H1 (cell line): ENCODE measurements around the gene PLCH2. TPM values are rescaled to one million over a fixed set of nuclear protein-coding genes. Genes with fewer than 3 reads are reported as not detected.

Experiments
- CTCF ChIA-PET: fragments of 300-600 bp; sonication (Branson Sonifier 250); formaldehyde crosslinking; loops from one replicate; lab custom pipeline; 2021; ENCODE audit not compliant: partially characterized antibody; lab: Charles Lee
- POLR2A ChIA-PET: fragments of 300-600 bp; sonication (Branson Sonifier 250); formaldehyde crosslinking; loops from one replicate; lab custom pipeline; 2021; ENCODE audit warnings: inconsistent platforms; ENCODE audit not compliant: partially characterized antibody; lab: Charles Lee
- DNase-seq, 2 experiments: peaks; one replicate each; pipeline versions ENCODE4 v3.0.0 to v3.0.0-alpha.2; 2010 to 2022; ENCODE audit warnings: low spot score in 2 of 2, low read depth in 1 of 2, mixed read lengths in 1 of 2
- FAIRE-seq: peaks from 2 replicates; lab custom pipeline; 2011; peaks lifted over from hg19 to GRCh38; lab: Jason Lieb, UNC
- H2AFZ ChIP-seq: 2 replicates; pipeline ENCODE4 v1.8.1; 2012; ENCODE audit warnings: low read length, inconsistent platforms
- H2AK5ac ChIP-seq: 2 replicates; pipeline ENCODE4 v1.6.1; 2013; ENCODE audit warnings: low read depth, low read length
- H2BK120ac ChIP-seq: replicated peaks from 2 replicates; pipeline ENCODE3; 2013; ENCODE audit warnings: low read depth, low read length, inconsistent platforms
- H2BK12ac ChIP-seq: 2 replicates; pipeline ENCODE4 v1.6.1; 2013; ENCODE audit warnings: low read depth, low read length
- H2BK15ac ChIP-seq: 2 replicates; pipeline ENCODE4 v1.6.1; 2013; ENCODE audit warnings: low read length
- H2BK20ac ChIP-seq: 2 replicates; pipeline ENCODE4 v1.6.1; 2013; ENCODE audit warnings: low read length
- H2BK5ac ChIP-seq: 2 replicates; pipeline ENCODE4 v1.6.1; 2013; ENCODE audit warnings: low read depth, low read length
- H3K14ac ChIP-seq: 2 replicates; pipeline ENCODE4 v1.6.1; 2013; ENCODE audit warnings: inconsistent platforms; ENCODE audit not compliant: insufficient read length
- H3K18ac ChIP-seq: 2 replicates; pipeline ENCODE4 v1.6.1; 2013; ENCODE audit warnings: low read length; ENCODE audit errors: extremely low read depth
- H3K23ac ChIP-seq: 2 replicates; pipeline ENCODE4 v1.6.1; 2013; ENCODE audit warnings: inconsistent platforms; ENCODE audit not compliant: insufficient read length
- H3K23me2 ChIP-seq: 2 replicates; pipeline ENCODE4 v1.6.1; 2013; ENCODE audit warnings: low read depth, low read length
- H3K27ac ChIP-seq: 2 replicates; pipeline ENCODE4 v1.6.1; 2011; ENCODE audit warnings: low read depth, low read length, inconsistent platforms
- H3K27me3 ChIP-seq, 4 experiments: replicated peaks in 1 of 4; 1 replicate in 1 of 4; 2 replicates in 3 of 4; pipeline versions ENCODE4 v1.6.1 to v1.8.1; 2011 to 2013; ENCODE audit warnings: low read length in 3 of 4, mild to moderate bottlenecking in 3 of 4, inconsistent platforms in 2 of 4, mixed read lengths in 2 of 4, moderate library complexity in 1 of 4; ENCODE audit not compliant: control insufficient read depth in 3 of 4, insufficient read depth in 3 of 4; ENCODE audit errors: extremely low read depth in 1 of 4
- H3K36me3 ChIP-seq, 4 experiments: 2 replicates each; pipeline versions ENCODE4 v1.6.1 to v1.8.1; 2011 to 2013; ENCODE audit warnings: mild to moderate bottlenecking in 4 of 4, low read length in 3 of 4, moderate library complexity in 2 of 4, control low read depth in 1 of 4, inconsistent platforms in 1 of 4; ENCODE audit not compliant: insufficient read depth in 4 of 4, control insufficient read depth in 2 of 4
- H3K4ac ChIP-seq: replicated peaks from 2 replicates; pipeline ENCODE3; 2013; ENCODE audit warnings: low read length, low read depth, mixed read lengths, inconsistent platforms; ENCODE audit not compliant: insufficient read length
- H3K4me1 ChIP-seq, 4 experiments: replicated peaks in 1 of 4; 1 replicate in 1 of 4; 2 replicates in 3 of 4; pipeline versions ENCODE4 v1.6.1 to v1.8.1; 2011 to 2013; ENCODE audit warnings: low read length in 3 of 4, inconsistent platforms in 2 of 4, mixed read lengths in 1 of 4; ENCODE audit not compliant: insufficient read depth in 4 of 4, control insufficient read depth in 3 of 4
- H3K4me2 ChIP-seq, 2 experiments: 2 replicates each; pipeline versions ENCODE4 v1.6.1 to v1.8.1; 2011 to 2013; ENCODE audit warnings: low read depth in 2 of 2, low read length in 2 of 2, control low read depth in 1 of 2, inconsistent platforms in 1 of 2, mild to moderate bottlenecking in 1 of 2; ENCODE audit not compliant: insufficient read depth in 1 of 2
- H3K4me3 ChIP-seq, 4 experiments: fragments of 200-600, 300-600 bp in 1 of 4; sonication (generic), shearing (Covaris generic), sonication (Bioruptor Twin) in 1 of 4; 2 replicates each; pipeline versions ENCODE4 v1.5.1 to v1.8.1; 2011 to 2016; ENCODE audit warnings: low read length in 4 of 4, low read depth in 3 of 4, control low read depth in 2 of 4, inconsistent platforms in 2 of 4, mild to moderate bottlenecking in 2 of 4, mixed read lengths in 1 of 4, moderate library complexity in 1 of 4; ENCODE audit not compliant: insufficient read depth in 2 of 4; ENCODE audit errors: extremely low read depth in 1 of 4
- H3K56ac ChIP-seq: replicated peaks from 2 replicates; pipeline ENCODE3; 2013; ENCODE audit warnings: low read depth, mild to moderate bottlenecking, mixed read lengths, low read length, inconsistent platforms; ENCODE audit not compliant: insufficient read length
- H3K79me1 ChIP-seq: 2 replicates; pipeline ENCODE4 v1.6.1; 2013; ENCODE audit warnings: low read depth, low read length, control low read depth
- H3K79me2 ChIP-seq, 2 experiments: 2 replicates each; pipeline versions ENCODE4 v1.6.1 to v1.8.1; 2012 to 2013; ENCODE audit warnings: low read length in 2 of 2, mild to moderate bottlenecking in 2 of 2, inconsistent platforms in 1 of 2; ENCODE audit not compliant: insufficient read depth in 2 of 2, control insufficient read depth in 1 of 2
- H3K9ac ChIP-seq, 4 experiments: replicated peaks in 1 of 4; 1 replicate in 1 of 4; 2 replicates in 3 of 4; pipeline versions ENCODE4 v1.6.1 to v1.8.1; 2011 to 2013; ENCODE audit warnings: low read depth in 3 of 4, low read length in 3 of 4, control low read depth in 2 of 4, mild to moderate bottlenecking in 2 of 4, moderate library complexity in 2 of 4, inconsistent platforms in 1 of 4; ENCODE audit errors: extremely low read depth in 1 of 4
- H3K9me3 ChIP-seq, 2 experiments: 2 replicates each; pipeline versions ENCODE4 v1.6.1 to v1.8.1; 2012 to 2013; ENCODE audit warnings: mild to moderate bottlenecking in 2 of 2, moderate library complexity in 2 of 2, control low read depth in 1 of 2, inconsistent platforms in 1 of 2, low read depth in 1 of 2, low read length in 1 of 2, mixed read lengths in 1 of 2; ENCODE audit not compliant: insufficient read depth in 2 of 2
- H4K20me1 ChIP-seq, 2 experiments: replicated peaks in 1 of 2; 2 replicates each; pipeline versions ENCODE3 to v1.8.1; 2011 to 2013; ENCODE audit warnings: inconsistent platforms in 2 of 2, low read length in 2 of 2, mild to moderate bottlenecking in 1 of 2; ENCODE audit not compliant: insufficient read depth in 2 of 2, control insufficient read depth in 1 of 2
- H4K5ac ChIP-seq: 2 replicates; pipeline ENCODE4 v1.6.1; 2013; ENCODE audit warnings: low read length, low read depth, mixed read lengths, inconsistent platforms; ENCODE audit not compliant: insufficient read length
- H4K8ac ChIP-seq: 2 replicates; pipeline ENCODE4 v1.8.0; 2013; ENCODE audit warnings: mild to moderate bottlenecking, moderate library complexity, low read length, inconsistent platforms; ENCODE audit not compliant: insufficient read depth; ENCODE audit errors: extremely low read depth
- H4K91ac ChIP-seq: replicated peaks from 2 replicates; pipeline ENCODE3; 2013; ENCODE audit warnings: low read length, mixed read lengths, inconsistent platforms; ENCODE audit not compliant: insufficient read length
- KDM4A ChIP-seq: IDR thresholded peaks from one replicate; pipeline ENCODE4 v1.7.1; 2012; ENCODE audit warnings: low read depth, mild to moderate bottlenecking, moderate library complexity, low read length, inconsistent platforms; ENCODE audit not compliant: severe bottlenecking
- SIRT6 ChIP-seq: IDR thresholded peaks from one replicate; pipeline ENCODE4 v1.7.1; 2012; ENCODE audit warnings: low read length, inconsistent platforms
- WGBS, 2 experiments: shearing (Covaris generic) in 1 of 2; methylation state at CpG; one replicate each; pipeline versions ENCODE4 v1.1.6 to v1.1.7; 2013 to 2015; ENCODE audit warnings: low lambda C conversion rate in 2 of 2, mixed read lengths in 2 of 2, inconsistent platforms in 1 of 2, low coverage in 1 of 2, missing lambda C conversion rate in 1 of 2; ENCODE audit not compliant: insufficient replicate concordance in 2 of 2, insufficient coverage in 1 of 2, insufficient read length in 1 of 2; ENCODE audit errors: extremely low coverage in 1 of 2, missing lambda C conversion rate in 1 of 2; 5-methylcytosine and 5-hydroxymethylcytosine counted together
- polyA plus RNA-seq, 7 experiments: library from polyadenylated mRNA; depleted of rRNA in 3 of 7; stranded (reverse) in 5 of 7; unstranded in 2 of 7; fragments of >200 nt in 5 of 7; fragments of 200-250 nt in 2 of 7; gene quantifications; 1 replicate in 5 of 7; 2 replicates in 1 of 7; 4 replicates in 1 of 7; pipeline versions ENCODE4 v1.2.1 to v1.2.3, GENCODE V29; 2011 to 2013; ENCODE audit warnings: missing spikeins in 2 of 7, mixed read lengths in 2 of 7
- total RNA-seq: library from RNA; stranded (reverse); fragmentation: NEBNext Ultra II Directional; extraction: Animal tissue kit (Norgen Biotek cat#: 25700); gene quantifications from 2 replicates; pipeline ENCODE4 v1.2.1, GENCODE V29; 2021

Gene PLCH2
- total and polyA plus RNA-seq, 2 of the 8 experiments (the other 6 are each of a cell fraction or from before 2014, with no cell fraction given), result 0.14 to 0.19 TPM

DNA sequence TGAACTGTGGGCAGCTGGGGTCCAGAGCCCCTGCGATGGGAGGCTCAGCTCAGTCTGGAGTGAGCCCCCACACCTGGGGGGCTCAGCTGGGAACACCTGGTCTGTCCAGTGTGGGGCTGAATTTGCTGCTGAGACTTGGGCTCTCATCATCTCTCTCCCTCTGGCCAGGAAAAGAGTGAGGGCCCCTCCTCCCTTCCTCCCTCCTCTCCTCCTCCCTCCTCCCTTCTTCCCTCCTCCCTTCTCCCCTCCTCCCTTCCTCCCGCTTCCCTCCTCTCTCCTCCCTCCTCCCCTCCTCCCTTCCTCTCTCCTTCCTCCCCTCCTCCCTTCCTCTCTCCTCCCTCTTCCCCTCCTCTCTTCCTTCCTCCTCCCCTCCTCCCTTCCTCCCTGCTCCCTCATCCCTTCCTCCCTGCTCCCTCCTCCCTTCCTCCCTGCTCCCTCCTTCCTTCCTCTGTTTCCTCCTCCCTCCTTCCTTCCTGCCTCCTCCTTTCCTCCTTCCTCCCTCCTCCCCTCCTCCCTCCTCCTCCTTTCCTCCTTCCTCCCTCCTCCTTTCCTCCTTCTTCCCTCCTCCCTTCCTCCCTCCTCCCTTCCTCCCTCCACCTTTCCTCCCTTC is 40.2 kb upstream of the PLCH2 start:
- Histone ChIP-seq H2AK5ac (0 out of 2 replicates have a peak overlapping the region, but pooled peaks have one; percentile 6), H3K23me2 (no peaks in the 10 kb centered on the region), H3K79me1 (no peaks in the 10 kb centered on the region), H4K91ac (no peak overlapping the region), H3K9me3 (no peaks in the 10 kb centered on the region; a peak in 1 of 4 replicates), H3K27ac (no peak overlapping the region), H3K4ac (no peak overlapping the region), H4K5ac (no peak overlapping the region), H2BK20ac (no peak overlapping the region), H3K4me1 (no peaks in the 10 kb centered on the region), H3K56ac (no peak overlapping the region), H3K4me2 (no peak overlapping the region), H2BK15ac (no peak overlapping the region), H4K8ac (no peak overlapping the region), H3K14ac (no peak overlapping the region), H3K9ac (no peak overlapping the region), H2AFZ (no peak overlapping the region), H4K20me1 (peaks cover 0 to 1% of the 10 kb centered on the region in 2 experiments), H2BK120ac (no peak overlapping the region), H3K36me3 (no peaks in the 10 kb centered on the region), H3K27me3 (no peaks in the 10 kb centered on the region; a peak in 2 of 7 replicates), H3K18ac (peak overlapping the region; percentile 32; the same call in 1 of the 2 replicates), H2BK5ac (no peak overlapping the region), H3K4me3 (no peak overlapping the region), H3K23ac (no peak overlapping the region), H2BK12ac (no peak overlapping the region), H3K79me2 (no peaks in the 10 kb centered on the region)
- ChIA-PET CTCF (no interaction called here), POLR2A (interaction anchor here (1.2 kb wide), 1 partner anchor 32 kb away, joined by 3 read pairs; no protein-coding TSS in a partner anchor)
- TF ChIP-seq SIRT6 (no peak), KDM4A (no peak)
- WGBS, 2 experiments, result 100% methylated on average over 1 of the region's 2 CpGs; no CpG with 5 or more reads in 1 of the 2 experiments
- DNase-seq, result no peak
- no peak for FAIRE-seq
